ENCODE measurements around the gene ADI1. TPM values are rescaled to one million over a fixed set of nuclear protein-coding genes. Genes with fewer than 3 reads are reported as not detected.
"Not testable (repeated sequence)": the region's sequence is repeated elsewhere in the genome, so short reads cannot be mapped to it uniquely, and the experiment has no call there.

The ADI1 gene
- total RNA-seq, 1 donor from 2014 or later: 21.6 TPM

DNA sequence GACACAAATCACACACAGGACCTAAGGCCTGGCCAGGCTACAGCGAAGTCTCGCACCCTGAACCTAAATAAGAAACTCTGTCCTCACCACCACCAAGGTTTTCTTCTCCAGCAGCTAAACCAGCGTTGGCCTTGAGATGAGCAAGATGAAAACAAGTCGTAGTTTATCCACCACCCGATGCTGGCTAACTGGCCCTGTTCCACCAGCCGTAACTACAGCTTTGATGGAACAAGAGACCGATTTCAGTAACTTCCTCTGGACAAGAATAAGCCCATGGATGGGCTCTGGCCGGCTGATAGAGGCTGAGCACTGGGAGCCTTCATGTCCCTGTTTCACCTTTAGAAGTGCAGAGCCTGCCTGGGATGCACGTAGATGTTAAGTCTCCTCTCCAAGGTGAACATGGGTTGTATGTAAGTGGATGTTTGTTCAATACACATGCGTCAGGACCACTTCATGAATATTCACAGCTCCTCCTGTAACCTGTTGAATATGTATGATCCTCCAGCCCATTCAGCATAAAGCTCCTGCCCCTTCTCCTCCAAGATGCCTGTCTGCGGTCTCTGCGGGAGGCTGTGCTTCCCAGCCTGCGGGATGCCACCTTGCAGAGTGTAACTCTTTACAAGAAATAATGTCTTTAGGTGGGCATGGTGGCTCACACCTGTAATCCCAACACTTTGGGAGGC lies 24.2 kb downstream of the ADI1 start:
- DNase-seq (ENCODE audit: low spot score): no peak
- H3K36me3 Mint-ChIP-seq (ENCODE audit: low read depth, unreplicated experiment): peaks cover 6% of the 10 kb centered on the region
- no peak overlapping the region for H3K4me3 Mint-ChIP-seq (ENCODE audit: unreplicated experiment)
- H3K4me1 Mint-ChIP-seq (ENCODE audit: unreplicated experiment): peaks cover 4% of the 10 kb centered on the region
- TF ChIP-seq, protein P1, sequence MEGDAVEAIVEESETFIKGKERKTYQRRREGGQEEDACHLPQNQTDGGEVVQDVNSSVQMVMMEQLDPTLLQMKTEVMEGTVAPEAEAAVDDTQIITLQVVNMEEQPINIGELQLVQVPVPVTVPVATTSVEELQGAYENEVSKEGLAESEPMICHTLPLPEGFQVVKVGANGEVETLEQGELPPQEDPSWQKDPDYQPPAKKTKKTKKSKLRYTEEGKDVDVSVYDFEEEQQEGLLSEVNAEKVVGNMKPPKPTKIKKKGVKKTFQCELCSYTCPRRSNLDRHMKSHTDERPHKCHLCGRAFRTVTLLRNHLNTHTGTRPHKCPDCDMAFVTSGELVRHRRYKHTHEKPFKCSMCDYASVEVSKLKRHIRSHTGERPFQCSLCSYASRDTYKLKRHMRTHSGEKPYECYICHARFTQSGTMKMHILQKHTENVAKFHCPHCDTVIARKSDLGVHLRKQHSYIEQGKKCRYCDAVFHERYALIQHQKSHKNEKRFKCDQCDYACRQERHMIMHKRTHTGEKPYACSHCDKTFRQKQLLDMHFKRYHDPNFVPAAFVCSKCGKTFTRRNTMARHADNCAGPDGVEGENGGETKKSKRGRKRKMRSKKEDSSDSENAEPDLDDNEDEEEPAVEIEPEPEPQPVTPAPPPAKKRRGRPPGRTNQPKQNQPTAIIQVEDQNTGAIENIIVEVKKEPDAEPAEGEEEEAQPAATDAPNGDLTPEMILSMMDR (IDR thresholded peaks at IDR 0.05; ENCODE audit: unreplicated experiment): no peak
- H3K9me3 Mint-ChIP-seq (ENCODE audit: unreplicated experiment): no peaks in the 10 kb centered on the region
- H3K27me3 Mint-ChIP-seq (ENCODE audit: unreplicated experiment): peaks cover 4% of the 10 kb centered on the region
- no peak overlapping the region for H3K27ac Mint-ChIP-seq (ENCODE audit: unreplicated experiment)

DNA sequence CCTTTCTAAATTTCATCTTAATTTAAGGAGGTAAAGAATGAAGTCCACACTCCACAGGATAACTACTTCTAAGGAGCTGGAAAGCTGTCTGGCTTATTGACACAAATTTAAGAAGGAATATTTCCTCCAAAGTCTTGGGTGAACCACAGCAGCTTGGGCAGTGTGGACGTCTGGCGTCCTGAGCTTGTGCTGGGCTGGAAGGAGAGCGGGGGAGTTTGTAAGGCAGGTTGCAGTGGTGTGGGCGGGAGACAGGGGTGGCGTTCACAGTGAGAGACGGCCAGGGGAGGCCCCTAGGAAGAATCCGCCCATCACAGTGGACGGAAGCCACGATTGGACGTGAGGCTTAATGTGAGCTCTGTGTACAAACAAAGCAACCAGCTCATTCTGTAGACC lies 25.7 kb downstream of the ADI1 start:
- DNase-seq (ENCODE audit: low spot score): no peak
- Mint-ChIP-seq H3K4me3 (ENCODE audit: unreplicated experiment) (no peak overlapping the region), H3K9me3 (ENCODE audit: unreplicated experiment) (no peaks in the 10 kb centered on the region), H3K27me3 (ENCODE audit: unreplicated experiment) (peaks cover 4% of the 10 kb centered on the region), H3K27ac (ENCODE audit: unreplicated experiment) (peak overlapping the region; percentile 44), H3K36me3 (ENCODE audit: low read depth, unreplicated experiment) (no peaks in the 10 kb centered on the region), H3K4me1 (ENCODE audit: unreplicated experiment) (peaks cover 4% of the 10 kb centered on the region)
- TF ChIP-seq, protein P1 (IDR thresholded peaks at IDR 0.05; ENCODE audit: unreplicated experiment): no peak

DNA sequence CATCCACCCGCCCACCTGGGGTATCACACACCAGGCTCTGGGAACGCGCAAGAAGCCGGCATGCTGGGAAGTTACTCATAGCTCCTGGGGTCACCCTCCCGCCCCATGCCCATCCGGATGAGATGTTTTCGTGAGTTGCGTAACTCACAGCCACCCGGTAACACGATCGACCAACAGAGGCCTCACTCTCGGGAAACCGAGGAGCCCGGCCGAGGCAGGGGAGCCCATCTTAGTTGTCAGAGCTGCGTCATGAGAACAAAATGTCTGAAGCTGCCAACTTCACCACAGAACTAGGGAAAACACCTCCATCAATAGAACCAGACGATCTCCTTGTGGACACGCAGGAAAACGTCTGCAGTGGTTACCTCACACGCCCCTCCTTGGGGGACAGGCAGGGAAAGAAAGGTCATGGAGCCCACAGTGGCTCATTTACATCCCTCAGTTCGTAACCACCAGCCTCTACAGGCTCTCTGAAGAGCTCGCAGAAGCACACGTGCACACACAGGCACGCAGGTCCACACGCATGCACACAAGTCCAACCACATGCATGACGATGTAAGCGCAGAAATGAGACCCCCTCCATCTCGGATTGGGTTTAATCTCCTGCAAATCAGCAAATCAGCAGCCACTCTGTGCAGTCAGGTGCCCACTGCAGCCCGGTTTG lies 26.2 kb downstream of the ADI1 start:
- Mint-ChIP-seq H3K4me3 (ENCODE audit: unreplicated experiment) (no peak overlapping the region), H3K36me3 (ENCODE audit: low read depth, unreplicated experiment) (no peaks in the 10 kb centered on the region), H3K4me1 (ENCODE audit: unreplicated experiment) (peaks cover 4% of the 10 kb centered on the region), H3K27ac (ENCODE audit: unreplicated experiment) (no peak overlapping the region), H3K9me3 (ENCODE audit: unreplicated experiment) (no peaks in the 10 kb centered on the region), H3K27me3 (ENCODE audit: unreplicated experiment) (peaks cover 5% of the 10 kb centered on the region)
- no peak for DNase-seq (ENCODE audit: low spot score)
- TF ChIP-seq, protein P1 (IDR thresholded peaks at IDR 0.05; ENCODE audit: unreplicated experiment): no peak

DNA sequence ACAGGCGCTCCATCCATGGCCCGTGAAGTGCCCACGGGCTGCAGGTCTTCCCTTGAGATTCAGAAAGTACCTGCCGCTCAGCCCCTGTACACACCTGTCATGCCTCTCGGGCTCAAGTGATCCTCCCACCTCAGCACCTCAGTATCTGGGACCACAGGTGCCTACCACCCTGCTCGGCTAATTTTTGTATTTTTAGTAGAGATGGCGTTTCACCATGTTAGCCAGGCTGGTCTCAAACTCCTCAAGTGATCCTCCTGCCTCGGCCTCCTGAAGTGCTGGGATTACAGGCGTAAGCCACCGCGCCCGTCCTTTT lies 26.9 kb downstream of the ADI1 start:
- H3K4me3 Mint-ChIP-seq (ENCODE audit: unreplicated experiment); H3K9me3 Mint-ChIP-seq (ENCODE audit: unreplicated experiment); H3K36me3 Mint-ChIP-seq (ENCODE audit: low read depth, unreplicated experiment); DNase-seq (ENCODE audit: low spot score); H3K27ac Mint-ChIP-seq (ENCODE audit: unreplicated experiment); H3K27me3 Mint-ChIP-seq (ENCODE audit: unreplicated experiment); H3K4me1 Mint-ChIP-seq (ENCODE audit: unreplicated experiment): not testable (repeated sequence)

DNA sequence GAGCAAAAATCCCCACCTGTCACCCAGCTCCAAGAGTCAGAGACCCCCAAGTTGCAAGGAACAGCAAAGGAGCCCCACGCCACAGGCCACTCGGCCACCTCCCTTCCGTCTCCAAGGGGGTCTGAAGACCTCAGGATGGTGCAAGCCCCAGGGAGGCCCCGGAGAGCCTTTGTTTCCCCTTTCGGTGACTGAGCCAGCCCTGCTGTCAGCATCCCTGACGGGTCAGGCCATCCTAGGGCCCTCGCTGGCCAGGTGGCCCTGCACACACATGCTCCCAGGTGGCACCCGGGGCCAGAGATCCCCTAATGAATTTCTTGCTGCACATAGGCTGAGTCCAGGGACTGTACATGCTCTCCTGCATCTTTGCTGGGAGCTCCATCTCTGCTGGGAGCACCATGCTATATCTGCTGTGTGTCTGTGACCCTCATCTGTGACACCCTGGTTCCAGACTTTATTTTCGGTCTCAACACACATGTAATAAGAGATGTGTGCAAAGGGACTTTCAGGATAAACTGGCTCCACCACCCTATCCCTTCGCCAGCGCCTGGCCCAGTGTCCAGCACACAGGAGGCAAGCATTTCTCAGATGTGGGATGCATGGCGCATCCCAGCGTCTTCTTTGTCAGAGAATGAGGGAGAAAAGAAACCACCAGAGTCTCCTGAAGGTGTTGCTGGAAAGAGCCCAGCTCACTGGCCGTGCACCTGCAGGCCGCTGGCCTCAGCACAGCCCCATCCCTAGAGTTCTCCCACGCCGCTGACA lies 27.4 kb downstream of the ADI1 start:
- H3K4me1 Mint-ChIP-seq (ENCODE audit: unreplicated experiment): peaks cover 4% of the 10 kb centered on the region
- H3K27ac Mint-ChIP-seq (ENCODE audit: unreplicated experiment): no peak overlapping the region
- H3K4me3 Mint-ChIP-seq (ENCODE audit: unreplicated experiment): no peak overlapping the region
- no peaks in the 10 kb centered on the region for H3K9me3 Mint-ChIP-seq (ENCODE audit: unreplicated experiment)
- H3K27me3 Mint-ChIP-seq (ENCODE audit: unreplicated experiment): peaks cover 8% of the 10 kb centered on the region
- no peak for DNase-seq (ENCODE audit: low spot score)
- no peaks in the 10 kb centered on the region for H3K36me3 Mint-ChIP-seq (ENCODE audit: low read depth, unreplicated experiment)
- TF ChIP-seq, protein P1 (IDR thresholded peaks at IDR 0.05; ENCODE audit: unreplicated experiment): no peak

Data from endothelial cell (in vitro differentiated cells).